GM12873 (cell line): ENCODE results near the gene SH2D4B.

Experiments used
- TF ChIP-seq, protein P1 (sequence below): IDR thresholded peaks from 2 replicates; pipeline ENCODE4 v1.5.1; 2012; ENCODE audit warnings: low read depth, mild to moderate bottlenecking, moderate library complexity, low read length, control low read depth; ENCODE audit not compliant: insufficient read depth; ENCODE audit errors: missing control alignments

SH2D4B gene

DNA sequence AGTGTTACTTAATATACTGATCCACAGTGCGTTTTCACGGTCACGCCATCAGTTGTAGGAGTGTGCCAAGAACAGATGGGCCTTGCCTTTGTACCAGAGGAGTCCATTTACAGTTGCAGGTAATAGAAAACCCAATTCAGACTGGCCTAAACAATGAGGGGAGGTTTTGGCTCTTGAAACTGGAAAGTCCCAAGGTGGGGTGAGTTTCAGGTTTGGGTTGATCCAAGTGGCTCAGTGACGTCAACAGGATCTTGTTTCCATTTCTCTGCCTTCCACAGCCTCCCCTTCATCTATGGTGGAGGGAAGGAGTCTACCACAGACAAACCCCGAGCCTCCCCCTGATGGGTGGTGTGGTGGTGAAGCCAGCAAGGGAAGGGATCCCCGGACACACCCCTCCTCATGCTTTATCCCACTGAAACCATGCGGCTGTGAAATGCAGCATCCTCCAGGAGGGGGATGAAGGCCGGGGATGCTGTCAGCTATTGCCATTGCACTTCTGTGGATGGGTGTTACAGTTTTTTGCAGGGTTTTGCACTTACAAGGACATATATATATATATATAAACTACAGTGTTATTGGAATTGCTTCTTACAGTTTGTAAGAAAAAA, 14.8 kb upstream of the SH2D4B start:
- TF ChIP-seq, protein P1, sequence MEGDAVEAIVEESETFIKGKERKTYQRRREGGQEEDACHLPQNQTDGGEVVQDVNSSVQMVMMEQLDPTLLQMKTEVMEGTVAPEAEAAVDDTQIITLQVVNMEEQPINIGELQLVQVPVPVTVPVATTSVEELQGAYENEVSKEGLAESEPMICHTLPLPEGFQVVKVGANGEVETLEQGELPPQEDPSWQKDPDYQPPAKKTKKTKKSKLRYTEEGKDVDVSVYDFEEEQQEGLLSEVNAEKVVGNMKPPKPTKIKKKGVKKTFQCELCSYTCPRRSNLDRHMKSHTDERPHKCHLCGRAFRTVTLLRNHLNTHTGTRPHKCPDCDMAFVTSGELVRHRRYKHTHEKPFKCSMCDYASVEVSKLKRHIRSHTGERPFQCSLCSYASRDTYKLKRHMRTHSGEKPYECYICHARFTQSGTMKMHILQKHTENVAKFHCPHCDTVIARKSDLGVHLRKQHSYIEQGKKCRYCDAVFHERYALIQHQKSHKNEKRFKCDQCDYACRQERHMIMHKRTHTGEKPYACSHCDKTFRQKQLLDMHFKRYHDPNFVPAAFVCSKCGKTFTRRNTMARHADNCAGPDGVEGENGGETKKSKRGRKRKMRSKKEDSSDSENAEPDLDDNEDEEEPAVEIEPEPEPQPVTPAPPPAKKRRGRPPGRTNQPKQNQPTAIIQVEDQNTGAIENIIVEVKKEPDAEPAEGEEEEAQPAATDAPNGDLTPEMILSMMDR, result no peak

DNA sequence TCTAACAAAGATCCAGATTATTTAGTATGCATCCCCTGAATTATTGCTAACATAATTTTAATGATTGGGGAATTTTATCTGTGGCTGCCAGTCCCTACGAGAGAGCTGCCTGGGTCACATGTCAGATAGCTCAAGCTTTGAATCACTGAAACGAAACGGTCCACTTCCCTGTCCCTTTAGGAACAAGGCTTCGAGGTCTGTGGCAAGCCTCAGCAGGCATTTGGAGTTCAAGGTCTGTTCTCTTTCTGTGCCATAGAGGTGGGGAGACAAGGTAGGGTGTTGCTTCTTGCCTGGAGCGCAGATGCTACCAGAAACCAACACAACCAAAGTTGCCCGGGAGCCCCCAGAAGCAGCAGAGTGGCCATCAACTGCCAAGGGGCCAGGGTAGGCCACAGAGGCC, 13.9 kb upstream of the SH2D4B start:
- TF ChIP-seq, protein P1, result no peak

DNA sequence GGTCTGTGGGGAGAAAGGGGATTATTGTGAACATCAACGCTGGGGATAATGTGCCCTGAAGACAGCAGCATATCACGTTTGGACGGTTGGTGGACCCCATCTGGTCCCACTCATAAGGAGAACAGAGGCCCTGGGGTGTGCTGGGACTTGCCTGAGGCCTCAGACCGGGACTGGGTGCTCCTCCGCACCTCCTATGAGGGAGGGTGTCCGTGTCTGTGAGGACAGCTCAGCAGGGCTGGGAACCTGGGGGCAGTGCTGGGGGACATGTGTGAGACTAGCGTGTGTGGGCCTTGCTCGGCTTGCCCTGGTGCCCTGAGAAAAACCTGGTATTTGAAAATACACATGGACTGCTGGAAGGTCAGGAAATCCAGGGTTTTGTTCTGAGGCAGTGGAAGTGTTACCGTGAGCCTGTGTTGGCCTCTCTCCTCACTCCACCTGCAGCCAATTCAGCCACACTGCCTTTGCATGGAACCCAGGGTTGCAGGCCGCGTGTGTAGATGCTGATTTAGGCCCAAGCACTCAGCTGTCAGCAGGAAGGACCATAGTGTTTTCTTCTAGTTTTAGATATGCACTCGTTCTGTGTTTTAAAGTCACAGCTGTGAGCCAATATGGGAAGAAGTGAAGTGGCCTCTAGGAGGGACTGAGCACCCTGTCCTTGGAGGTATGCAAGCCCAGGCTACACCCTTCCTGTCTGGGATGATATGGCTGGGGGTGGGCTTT, 13.4 kb upstream of the SH2D4B start:
- TF ChIP-seq, protein P1, result no peak

DNA sequence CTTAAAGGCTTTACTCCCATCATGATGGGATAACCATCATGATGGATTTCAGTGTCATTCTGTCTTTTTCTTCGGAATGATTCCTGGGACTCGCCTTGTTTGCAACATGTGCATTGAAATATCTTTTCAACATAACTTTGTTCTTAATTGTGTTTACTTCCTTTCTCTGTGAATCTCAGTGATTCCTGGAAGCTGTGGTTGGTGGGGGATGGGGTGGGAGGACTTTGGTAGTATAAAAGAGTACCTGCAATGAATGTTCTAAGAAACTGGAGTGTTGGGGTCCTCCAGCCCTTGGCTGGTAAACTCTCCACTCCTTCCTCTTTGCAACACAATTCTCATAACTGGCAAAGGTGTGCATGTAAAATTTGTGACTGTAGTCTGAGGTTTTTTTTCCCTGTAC, 11.5 kb upstream of the SH2D4B start:
- TF ChIP-seq, protein P1, result no peak

DNA sequence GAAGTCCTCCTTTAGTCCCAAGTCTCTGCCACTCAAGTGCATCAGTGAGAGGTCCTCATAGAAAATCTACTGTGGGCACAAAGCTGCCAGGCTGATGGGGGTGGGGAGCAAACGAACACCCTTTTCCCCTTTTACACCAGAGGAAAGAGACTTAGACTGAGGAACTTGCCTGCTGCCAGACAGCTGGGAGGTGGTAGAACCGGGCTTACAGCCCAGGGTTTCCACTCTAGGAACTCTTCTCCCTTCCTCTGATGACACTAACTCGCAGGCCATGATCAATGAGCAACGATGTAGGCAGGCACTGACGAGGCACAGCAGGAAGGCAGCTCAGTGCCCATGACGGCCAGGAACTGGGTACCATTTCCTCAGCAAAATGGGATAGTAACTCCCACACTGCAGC, 11.0 kb upstream of the SH2D4B start:
- TF ChIP-seq, protein P1, result no peak

DNA sequence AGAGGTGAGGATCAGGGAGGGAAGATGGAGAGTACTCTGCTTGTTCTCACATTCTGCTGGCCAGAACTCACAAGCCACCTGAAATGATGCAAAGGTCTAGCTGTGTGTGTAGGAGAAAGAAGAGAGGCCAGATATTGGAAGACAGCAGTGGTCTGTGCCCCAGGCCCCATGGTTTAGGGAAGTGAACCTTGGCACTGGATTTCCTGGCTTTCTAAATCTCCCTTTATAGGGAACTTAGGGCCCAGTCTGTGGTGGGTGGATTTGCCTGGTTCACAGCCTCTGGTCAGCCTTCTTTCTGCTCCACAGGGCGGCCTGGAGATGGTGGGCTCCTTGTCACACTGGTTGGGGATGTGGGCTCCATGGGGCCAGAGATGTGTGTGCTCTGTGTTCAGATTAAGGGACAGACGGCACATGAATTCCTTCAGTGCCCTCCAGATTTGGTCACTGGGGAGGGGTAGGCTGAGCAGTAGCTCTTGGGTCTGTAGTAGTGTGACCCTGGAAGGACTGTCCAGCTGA, 9.5 kb upstream of the SH2D4B start:
- TF ChIP-seq, protein P1, result no peak

DNA sequence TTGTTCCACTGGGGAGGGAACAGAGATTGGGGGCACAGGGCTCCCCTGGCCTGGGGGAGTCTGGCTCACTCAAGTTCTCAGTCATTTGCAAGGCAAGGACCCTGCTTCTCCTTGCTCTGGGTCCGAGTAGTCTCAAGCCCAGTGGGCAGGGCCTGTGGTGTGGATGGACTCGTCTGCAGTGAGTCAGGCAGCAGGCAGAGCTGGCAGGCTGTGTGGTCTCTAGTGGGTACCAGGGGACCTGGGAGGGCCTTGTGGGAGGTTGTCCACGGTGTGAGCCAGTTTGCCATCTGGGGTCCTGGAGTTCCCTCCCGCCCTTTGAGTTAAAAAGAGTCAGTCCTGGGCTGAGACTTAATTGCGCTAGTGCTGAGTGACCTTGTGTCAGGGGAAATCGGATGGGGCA, 8.8 kb upstream of the SH2D4B start:
- TF ChIP-seq, protein P1, result no peak
